Natural killer cell (primary cell): Measurements from ENCODE around the gene KANSL1. TPM values are rescaled to one million over a fixed set of nuclear protein-coding genes. Genes with fewer than 3 reads are reported as not detected.

Experiments used
- ATAC-seq, 3 donors: fragments of 150-1000 bp in 2 of 3; fragments of 200-7000 bp in 1 of 3; cut with Tn5 transposase; 1 replicate in 1 of 3; 2 replicates in 2 of 3; pipeline ENCODE4 v1.10.0; 2021; ENCODE audit warnings: mild to moderate bottlenecking in 2 of 3, moderate library complexity in 2 of 3
- DNase-seq, 2 donors: peaks; one replicate each; pipeline versions ENCODE4 v3.0.0 to v3.0.0-alpha.2; 2013 to 2021; ENCODE audit warnings: mixed read lengths in 1 of 2
- H3K27ac ChIP-seq: one replicate; pipeline ENCODE4 v1.5.1; 2013; ENCODE audit warnings: mild to moderate bottlenecking, low read length
- H3K27me3 ChIP-seq: one replicate; pipeline ENCODE4 v1.6.1; 2013; ENCODE audit warnings: low read length; ENCODE audit not compliant: control insufficient read depth, insufficient read depth
- H3K36me3 ChIP-seq: one replicate; pipeline ENCODE4 v1.6.1; 2013; ENCODE audit warnings: low read length; ENCODE audit not compliant: control insufficient read depth, insufficient read depth
- H3K4me1 ChIP-seq: one replicate; pipeline ENCODE4 v1.6.1; 2013; ENCODE audit warnings: low read length; ENCODE audit not compliant: control insufficient read depth, insufficient read depth
- H3K4me3 ChIP-seq: one replicate; pipeline ENCODE4 v1.5.1; 2013; ENCODE audit warnings: low read length
- H3K9me3 ChIP-seq: one replicate; pipeline ENCODE4 v1.6.1; 2013; ENCODE audit warnings: low read length; ENCODE audit not compliant: control insufficient read depth, insufficient read depth
- H3K27ac Mint-ChIP-seq, 2 donors: one replicate each; pipeline ENCODE4 v1.8.0; 2022; ENCODE audit warnings: mild to moderate bottlenecking in 2 of 2, mixed read lengths in 2 of 2, moderate library complexity in 1 of 2
- H3K27me3 Mint-ChIP-seq, 2 donors: one replicate each; pipeline ENCODE4 v1.8.0; 2022; ENCODE audit warnings: low read depth in 2 of 2, mixed read lengths in 2 of 2
- H3K36me3 Mint-ChIP-seq: one replicate; pipeline ENCODE4 v1.8.0; 2022; ENCODE audit warnings: mixed read lengths
- H3K4me1 Mint-ChIP-seq, 2 donors: one replicate each; pipeline ENCODE4 v1.8.0; 2022; ENCODE audit warnings: mixed read lengths in 2 of 2
- H3K4me3 Mint-ChIP-seq: one replicate; pipeline ENCODE4 v1.8.0; 2022; ENCODE audit warnings: mild to moderate bottlenecking, moderate library complexity, mixed read lengths
- H3K9me3 Mint-ChIP-seq, 2 donors: one replicate each; pipeline ENCODE4 v1.8.0; 2022; ENCODE audit warnings: mixed read lengths in 2 of 2
- CTCF ChIP-seq: fragments of 200-600 bp; IDR thresholded peaks from one replicate; pipeline ENCODE4 v1.8.0; 2022; ENCODE audit warnings: antibody characterized with exemption
- WGBS: methylation state at CpG from one replicate; pipeline ENCODE4 v1.1.7; 2013; ENCODE audit warnings: missing lambda C conversion rate; ENCODE audit not compliant: insufficient coverage; 5-methylcytosine and 5-hydroxymethylcytosine counted together
- intact Hi-C: fragments of 100-400 bp; cut with micrococcal nuclease; formaldehyde crosslinking; loops from one replicate; pipeline ENCODE4 v1.14.2; 2022
- total RNA-seq, 4 donors: library from RNA; stranded (reverse); fragments of 120-200 nt in 1 of 4; gene quantifications; one replicate each; pipeline versions ENCODE4 v1.2.3 to v1.2.4, GENCODE V29; 2013 to 2022

KANSL1 gene
- total RNA-seq, 3 donors from 2014 or later (not counting 1 experiment from before 2014, with no cell fraction given) = 202 to 240 (median 220) TPM

DNA sequence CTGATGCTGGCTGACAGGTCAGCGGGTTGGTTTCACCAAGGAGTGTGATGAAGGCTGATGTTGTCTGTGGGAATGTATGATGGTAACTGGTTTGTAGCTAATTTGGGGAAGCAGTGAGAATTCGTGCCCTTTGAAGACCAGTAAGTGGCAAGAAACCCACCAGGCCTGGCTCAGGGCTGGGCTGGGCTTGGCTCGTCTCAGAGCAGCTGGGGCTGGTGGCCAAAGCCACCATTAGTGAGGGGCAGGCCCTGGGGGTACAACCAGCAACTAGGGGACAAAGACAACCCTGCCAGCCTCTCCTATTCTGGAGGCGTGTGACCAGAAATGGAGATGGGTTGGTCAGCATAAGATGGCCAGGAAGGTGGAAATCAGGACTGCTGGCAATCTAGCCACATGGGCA, 207.2 kb downstream of the KANSL1 start:
- Mint-ChIP-seq H3K27ac (no peak overlapping the region), H3K9me3 (no peaks in the 10 kb centered on the region), H3K4me1 (no peaks in the 10 kb centered on the region), H3K4me3 (no peak overlapping the region), H3K36me3 (no peaks in the 10 kb centered on the region), H3K27me3 (peaks cover 0 to 7% of the 10 kb centered on the region in 2 donors)
- intact Hi-C loops = no loop called here
- H3K4me1 ChIP-seq = no peaks in the 10 kb centered on the region
- no peak overlapping the region for H3K4me3 ChIP-seq
- H3K27me3 ChIP-seq = no peaks in the 10 kb centered on the region
- H3K36me3 ChIP-seq = no peaks in the 10 kb centered on the region
- H3K9me3 ChIP-seq = no peaks in the 10 kb centered on the region
- ATAC-seq = no peak
- no peak for TF ChIP-seq CTCF
- DNase-seq = no peak
- WGBS = 89% methylated on average over 4 of the region's 4 CpGs
- no peak overlapping the region for H3K27ac ChIP-seq

DNA sequence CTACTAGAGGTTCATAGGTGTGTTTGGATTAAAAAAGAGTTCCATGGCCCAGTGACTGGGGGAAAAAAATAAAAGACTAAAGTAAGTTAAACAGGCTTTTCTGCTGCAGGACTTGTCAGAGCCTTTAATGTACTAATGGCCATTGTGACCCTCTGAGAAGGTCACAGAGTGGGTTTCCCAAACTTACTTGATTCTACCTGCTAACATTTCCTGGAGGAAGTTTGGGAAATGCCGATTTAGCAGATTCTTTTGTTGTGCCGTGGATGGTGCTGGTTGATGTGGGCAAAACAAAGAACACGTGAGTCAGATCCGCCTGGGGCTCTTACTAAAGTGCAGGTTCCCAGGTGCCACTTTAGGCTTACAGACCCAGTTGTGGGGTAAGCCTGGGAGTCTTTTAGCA, 207.8 kb downstream of the KANSL1 start:
- 81% methylated on average over 4 of the region's 4 CpGs for WGBS
- Histone ChIP-seq H3K4me3 (no peak overlapping the region), H3K9me3 (no peaks in the 10 kb centered on the region), H3K27ac (no peak overlapping the region), H3K36me3 (no peaks in the 10 kb centered on the region), H3K4me1 (no peaks in the 10 kb centered on the region), H3K27me3 (no peaks in the 10 kb centered on the region)
- no peaks in the 10 kb centered on the region for H3K4me1 Mint-ChIP-seq
- H3K27ac Mint-ChIP-seq = no peak overlapping the region
- intact Hi-C loops = no loop called here
- TF ChIP-seq CTCF = no peak
- ATAC-seq = no peak
- no peak for DNase-seq
- no peaks in the 10 kb centered on the region for H3K9me3 Mint-ChIP-seq
- H3K4me3 Mint-ChIP-seq = no peak overlapping the region
- no peaks in the 10 kb centered on the region for H3K36me3 Mint-ChIP-seq
- peaks cover 0 to 7% of the 10 kb centered on the region in 2 donors for H3K27me3 Mint-ChIP-seq

- WGBS = 86% methylated on average over 5 of the region's 5 CpGs
- Mint-ChIP-seq H3K4me3 (no peak overlapping the region), H3K4me1 (no peaks in the 10 kb centered on the region), H3K27me3 (peaks cover 0 to 3% of the 10 kb centered on the region in 2 donors), H3K36me3 (no peaks in the 10 kb centered on the region), H3K9me3 (no peaks in the 10 kb centered on the region), H3K27ac (no peak overlapping the region)
- Histone ChIP-seq H3K9me3 (no peaks in the 10 kb centered on the region), H3K36me3 (no peaks in the 10 kb centered on the region), H3K27ac (no peak overlapping the region), H3K4me3 (no peak overlapping the region), H3K4me1 (no peaks in the 10 kb centered on the region), H3K27me3 (no peaks in the 10 kb centered on the region)
- ATAC-seq (no peak), DNase-seq (no peak)
- intact Hi-C loops = no loop called here
- TF ChIP-seq CTCF = no peak
Observed at GRCh38 chr17:45984368-45984767, 208.9 kb downstream of the KANSL1 start.

DNA sequence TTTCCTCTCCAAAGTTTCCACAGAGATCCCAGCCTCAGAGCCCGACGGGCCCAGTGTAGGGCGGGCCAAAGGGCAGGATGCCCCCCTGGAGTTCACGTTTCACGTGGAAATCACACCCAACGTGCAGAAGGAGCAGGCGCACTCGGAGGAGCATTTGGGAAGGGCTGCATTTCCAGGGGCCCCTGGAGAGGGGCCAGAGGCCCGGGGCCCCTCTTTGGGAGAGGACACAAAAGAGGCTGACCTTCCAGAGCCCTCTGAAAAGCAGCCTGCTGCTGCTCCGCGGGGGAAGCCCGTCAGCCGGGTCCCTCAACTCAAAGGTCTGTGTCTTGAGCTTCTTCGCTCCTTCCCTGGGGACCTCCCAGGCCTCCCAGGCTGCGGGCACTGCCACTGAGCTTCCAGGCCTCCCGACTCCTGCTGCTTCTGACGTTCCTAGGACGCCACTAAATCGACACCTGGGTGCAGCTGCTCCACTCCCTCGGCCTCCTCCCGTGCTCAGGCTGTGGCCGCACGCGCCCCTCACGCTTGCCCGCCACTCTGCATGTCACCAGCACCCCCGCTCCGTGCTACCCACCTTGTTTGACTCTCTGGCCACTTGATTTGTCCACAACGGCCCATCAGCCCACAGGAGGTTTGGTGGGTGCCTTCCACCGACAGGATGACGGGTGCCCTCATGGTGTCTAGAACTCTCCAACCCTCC, 209.5 kb downstream of the KANSL1 start:
- no peaks in the 10 kb centered on the region for H3K9me3 Mint-ChIP-seq
- no peak overlapping the region for H3K4me3 ChIP-seq
- no peak overlapping the region for H3K27ac ChIP-seq
- intact Hi-C loops = no loop called here
- no peaks in the 10 kb centered on the region for H3K4me1 Mint-ChIP-seq
- no peak for ATAC-seq
- no peak overlapping the region for H3K27ac Mint-ChIP-seq
- no peaks in the 10 kb centered on the region for H3K36me3 Mint-ChIP-seq
- no peak overlapping the region for H3K4me3 Mint-ChIP-seq
- no peaks in the 10 kb centered on the region for H3K36me3 ChIP-seq
- no peak for DNase-seq
- peaks cover 0 to 3% of the 10 kb centered on the region in 2 donors for H3K27me3 Mint-ChIP-seq
- no peaks in the 10 kb centered on the region for H3K9me3 ChIP-seq
- TF ChIP-seq CTCF = no peak
- no peaks in the 10 kb centered on the region for H3K27me3 ChIP-seq
- no peaks in the 10 kb centered on the region for H3K4me1 ChIP-seq
- WGBS = 83% methylated on average over 31 of the region's 31 CpGs
